Ovary (tissue), 9 donors: ENCODE measurements around the gene KRT13. TPM values are rescaled to one million over a fixed set of nuclear protein-coding genes. Genes with fewer than 3 reads are reported as not detected.

Experiments
- DNase-seq, 5 donors: peaks; one replicate each; pipeline ENCODE4 v3.0.0-alpha.2; 2019 to 2020
- H3K27ac ChIP-seq, 2 donors: fragments of 200-600 bp; one replicate each; pipeline versions ENCODE4 v1.5.1 to v1.8.0; 2019 to 2022
- H3K27me3 ChIP-seq: fragments of 200-600 bp; one replicate; pipeline ENCODE4 v1.8.0; 2022
- H3K36me3 ChIP-seq: fragments of 200-600 bp; sonication (generic); one replicate; pipeline ENCODE4 v1.5.1; 2019
- H3K4me1 ChIP-seq: one replicate; pipeline ENCODE4 v1.8.1; 2013; ENCODE audit warnings: mild to moderate bottlenecking, moderate library complexity; ENCODE audit not compliant: insufficient read depth
- H3K4me3 ChIP-seq: fragments of 200-600 bp; sonication (generic); one replicate; pipeline ENCODE4 v1.5.1; 2017
- H3K9me3 ChIP-seq, 2 donors: fragments of 200-600 bp in 1 of 2; sonication (generic) in 1 of 2; one replicate each; pipeline versions ENCODE4 v1.5.1 to v1.8.1; 2013 to 2019; ENCODE audit warnings: mild to moderate bottlenecking in 1 of 2, moderate library complexity in 1 of 2
- EP300 ChIP-seq: sonication (generic); formaldehyde crosslinking; IDR thresholded peaks from one replicate; pipeline ENCODE4 v1.6.1; 2017; ENCODE audit warnings: antibody characterized with exemption
- POLR2A ChIP-seq: fragments of 450-650 bp; IDR thresholded peaks from one replicate; pipeline ENCODE4 v1.6.1; 2017; ENCODE audit warnings: antibody characterized with exemption, mild to moderate bottlenecking, moderate library complexity
- WGBS, 3 donors: extraction: QIAGEN DNeasy Blood & Tissue Kit in 1 of 3; methylation state at CpG; one replicate each; pipeline versions ENCODE4 v1.1.5 to v1.1.7; 2013 to 2017; 5-methylcytosine and 5-hydroxymethylcytosine counted together
- intact Hi-C, 4 donors: fragments of 100-400 bp; cut with DNase I; formaldehyde crosslinking; loops; one replicate each; pipeline versions ENCODE4 v1.11.0 to v1.15.1; 2022 to 2023
- polyA plus RNA-seq, 2 donors: library from polyadenylated mRNA; stranded (reverse); fragments of 200-250 nt in 1 of 2; fragments of 350-450 nt in 1 of 2; fragmentation: Illumina TruSeq in 1 of 2; extraction: RNeasy Lipid Tissue Mini Kit (QIAGEN cat#74804) in 1 of 2; gene quantifications; one replicate each; pipeline ENCODE4 v1.2.3, GENCODE V29; 2013 to 2014
- total RNA-seq, 7 donors: library from RNA; depleted of rRNA in 2 of 7; stranded (reverse); fragments of >200 nt in 2 of 7; fragmentation: NEBNext Ultra II Directional in 3 of 7; extraction: Animal tissue kit (Norgen Biotek cat#: 25700) in 3 of 7; gene quantifications; one replicate each; pipeline versions ENCODE4 v1.1.0 to v1.2.4, GENCODE V29; 2016 to 2023
- TF ChIP-seq, protein P1 (sequence below), 3 donors: fragments of 450-650 bp in 2 of 3; fragments of 200-600 bp in 1 of 3; IDR thresholded peaks; one replicate each; pipeline versions ENCODE4 v1.5.1 to v1.8.0; 2016 to 2022; ENCODE audit warnings: antibody characterized with exemption in 3 of 3, mild to moderate bottlenecking in 1 of 3
- donor health status: DM: no; HTN: no; CAD: no; lungs with moderate emphysema.
- donor health status: DM: no; HTN: no; CAD: no.
- donor health status: Bipolar disorder and iron deficiency.
- donor health status: DM: yes; HTN: yes; CAD: no.
- donor health status: DM: no; HTN: no; CAD: no.
- donor health status: DM: yes; HTN: yes; CAD: no.

KRT13 gene
- total and polyA plus RNA-seq, 9 donors, result 0.16 to 3.7 (median 1.1) TPM; not detected in 2

- no peak overlapping the region for H3K4me3 ChIP-seq
- 13 to 15% (median 13%) methylated on average over 6 of the region's 6 CpGs for WGBS, 3 donors
- no peak overlapping the region for H3K27ac ChIP-seq
- peaks cover 2% of the 10 kb centered on the region for H3K4me1 ChIP-seq
- DNase-seq, result peak; percentile 36 to 71 (median 61)
- intact Hi-C loops, result no loop called here
- H3K9me3 ChIP-seq, result no peaks in the 10 kb centered on the region
- H3K27me3 ChIP-seq, result no peaks in the 10 kb centered on the region
- no peaks in the 10 kb centered on the region for H3K36me3 ChIP-seq
- TF ChIP-seq, protein P1, sequence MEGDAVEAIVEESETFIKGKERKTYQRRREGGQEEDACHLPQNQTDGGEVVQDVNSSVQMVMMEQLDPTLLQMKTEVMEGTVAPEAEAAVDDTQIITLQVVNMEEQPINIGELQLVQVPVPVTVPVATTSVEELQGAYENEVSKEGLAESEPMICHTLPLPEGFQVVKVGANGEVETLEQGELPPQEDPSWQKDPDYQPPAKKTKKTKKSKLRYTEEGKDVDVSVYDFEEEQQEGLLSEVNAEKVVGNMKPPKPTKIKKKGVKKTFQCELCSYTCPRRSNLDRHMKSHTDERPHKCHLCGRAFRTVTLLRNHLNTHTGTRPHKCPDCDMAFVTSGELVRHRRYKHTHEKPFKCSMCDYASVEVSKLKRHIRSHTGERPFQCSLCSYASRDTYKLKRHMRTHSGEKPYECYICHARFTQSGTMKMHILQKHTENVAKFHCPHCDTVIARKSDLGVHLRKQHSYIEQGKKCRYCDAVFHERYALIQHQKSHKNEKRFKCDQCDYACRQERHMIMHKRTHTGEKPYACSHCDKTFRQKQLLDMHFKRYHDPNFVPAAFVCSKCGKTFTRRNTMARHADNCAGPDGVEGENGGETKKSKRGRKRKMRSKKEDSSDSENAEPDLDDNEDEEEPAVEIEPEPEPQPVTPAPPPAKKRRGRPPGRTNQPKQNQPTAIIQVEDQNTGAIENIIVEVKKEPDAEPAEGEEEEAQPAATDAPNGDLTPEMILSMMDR (IDR thresholded peaks at IDR 0.05), result no peak
- no peak for TF ChIP-seq POLR2A
- TF ChIP-seq EP300, result no peak
Observed at GRCh38 chr17:41464682-41465081, 40.7 kb downstream of the KRT13 start.

DNA sequence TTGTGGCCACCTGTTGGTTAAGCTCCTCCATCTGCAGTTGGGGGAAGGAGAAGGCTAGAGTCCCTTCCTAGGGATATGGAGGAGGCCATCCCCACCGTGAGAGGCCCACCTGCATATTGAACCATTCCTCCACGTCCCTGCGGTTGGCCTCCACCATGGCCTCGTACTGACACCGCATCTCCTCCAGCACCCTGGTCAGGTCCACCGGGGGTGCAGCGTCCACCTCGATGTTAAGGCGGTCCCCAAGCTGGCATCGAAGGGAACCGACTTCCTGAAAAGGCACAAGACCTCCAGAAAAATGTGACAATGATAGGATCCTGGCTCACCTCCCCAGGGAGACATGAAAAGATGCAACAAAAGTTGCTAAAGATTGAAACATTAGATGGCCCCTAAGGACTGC, 41.2 kb downstream of the KRT13 start:
- DNase-seq, result no peak
- Histone ChIP-seq H3K27me3 (no peaks in the 10 kb centered on the region), H3K36me3 (no peaks in the 10 kb centered on the region), H3K9me3 (no peaks in the 10 kb centered on the region), H3K4me1 (peaks cover 2% of the 10 kb centered on the region), H3K27ac (no peak overlapping the region), H3K4me3 (no peak overlapping the region)
- intact Hi-C loops, result no loop called here
- no peak for TF ChIP-seq EP300
- TF ChIP-seq, protein P1 (IDR thresholded peaks at IDR 0.05), result no peak
- no peak for TF ChIP-seq POLR2A
- WGBS, 3 donors, result 87 to 95% (median 91%) methylated on average over 11 of the region's 11 CpGs

DNA sequence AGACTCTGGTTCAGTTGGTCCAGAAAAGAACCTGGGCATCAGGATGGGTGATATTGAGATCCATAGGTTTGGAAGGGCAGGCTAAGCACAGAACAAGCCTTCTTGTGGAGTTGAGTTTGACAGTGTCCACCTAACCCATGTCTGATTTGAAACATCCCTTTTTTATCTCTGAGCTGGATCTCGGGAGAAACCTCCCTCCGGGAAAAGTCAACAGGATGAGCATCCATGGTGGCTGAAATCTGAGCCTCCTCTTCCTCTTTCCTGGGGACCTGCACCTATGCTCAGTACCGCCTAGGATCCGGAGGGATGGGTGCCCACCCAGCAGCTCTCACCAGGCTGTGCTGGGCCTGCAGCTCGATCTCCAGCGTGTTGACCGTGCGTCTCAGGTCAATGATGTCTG, 41.7 kb downstream of the KRT13 start:
- intact Hi-C loops, result no loop called here
- Histone ChIP-seq H3K36me3 (no peaks in the 10 kb centered on the region), H3K4me1 (peaks cover 2% of the 10 kb centered on the region), H3K4me3 (no peak overlapping the region), H3K9me3 (no peaks in the 10 kb centered on the region), H3K27ac (no peak overlapping the region), H3K27me3 (no peaks in the 10 kb centered on the region)
- 92 to 97% (median 95%) methylated on average over 8 of the region's 8 CpGs for WGBS, 3 donors
- TF ChIP-seq EP300 (no peak), POLR2A (no peak)
- TF ChIP-seq, protein P1 (IDR thresholded peaks at IDR 0.05), result no peak
- no peak for DNase-seq

DNA sequence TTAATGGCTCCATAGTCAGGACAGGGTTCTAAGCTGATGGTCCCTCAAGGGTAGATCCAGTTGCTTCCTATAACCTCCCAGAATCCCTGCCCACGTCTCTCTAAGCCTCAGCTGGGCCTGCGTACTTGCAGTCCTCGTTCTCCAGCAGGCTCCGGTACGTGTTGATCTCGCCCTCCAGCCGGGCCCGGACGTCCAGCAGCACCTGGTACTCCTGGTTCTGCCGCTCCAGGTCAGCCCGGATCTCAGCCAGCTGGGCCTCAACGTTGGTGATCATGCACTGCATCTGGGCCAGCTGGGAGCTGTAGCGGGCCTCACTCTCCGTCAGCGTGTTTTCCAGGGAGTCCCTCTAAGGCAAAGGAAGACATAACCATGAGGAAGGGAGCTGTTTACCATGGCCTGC, 42.7 kb downstream of the KRT13 start:
- H3K4me3 ChIP-seq, result no peak overlapping the region
- intact Hi-C loops, result no loop called here
- H3K9me3 ChIP-seq, result no peaks in the 10 kb centered on the region
- H3K27ac ChIP-seq, result no peak overlapping the region
- H3K36me3 ChIP-seq, result no peaks in the 10 kb centered on the region
- 70 to 80% (median 72%) methylated on average over 15 of the region's 15 CpGs for WGBS, 3 donors
- H3K27me3 ChIP-seq, result no peaks in the 10 kb centered on the region
- H3K4me1 ChIP-seq, result peaks cover 2% of the 10 kb centered on the region
- TF ChIP-seq EP300 (no peak), POLR2A (no peak)
- TF ChIP-seq, protein P1 (IDR thresholded peaks at IDR 0.05), result no peak
- no peak for DNase-seq
